ENCODE data around the gene RBBP7.
A peak's percentile ranks its signal among the peaks of the same experiment; 100 is the strongest.

The RBBP7 gene

GRCh38 chrX:16851421-16851820 lies 18.7 kb downstream of the RBBP7 start:
- Histone ChIP-seq H3K4me3 (ENCODE audit: insufficient read length, low read depth) (no peak overlapping the region), H3K27me3 (ENCODE audit: insufficient read depth, insufficient read length) (no peaks in the 10 kb centered on the region), H3K9ac (ENCODE audit: insufficient read length, low read depth) (no peak overlapping the region), H3K4me1 (ENCODE audit: insufficient read depth, insufficient read length) (no peaks in the 10 kb centered on the region), H3K36me3 (ENCODE audit: insufficient read depth, insufficient read length, low read length) (peaks cover 80% of the 10 kb centered on the region), H3K9me3 (ENCODE audit: insufficient read depth, low read length) (0 out of 2 replicates have a peak, but pooled peaks cover 2% of the 10 kb centered on the region)
- DNase-seq (ENCODE audit: low read depth, low spot score): no peak
- TF ChIP-seq ZNF274 (IDR thresholded peaks at IDR 0.05; ENCODE audit: low read depth, low read length) (no peak), YY1 (IDR thresholded peaks at IDR 0.05; ENCODE audit: insufficient read depth, insufficient read length) (no peak), SUZ12 (IDR thresholded peaks at IDR 0.05; ENCODE audit: extremely low read depth, insufficient read depth, insufficient read length) (no peak)

GRCh38 chrX:16848541-16848940 lies 21.6 kb downstream of the RBBP7 start:
- Histone ChIP-seq H3K4me3 (ENCODE audit: insufficient read length, low read depth) (no peak overlapping the region), H3K4me1 (ENCODE audit: insufficient read depth, insufficient read length) (no peaks in the 10 kb centered on the region), H3K27me3 (ENCODE audit: insufficient read depth, insufficient read length) (no peaks in the 10 kb centered on the region), H3K36me3 (ENCODE audit: insufficient read depth, insufficient read length, low read length) (peaks cover 88% of the 10 kb centered on the region), H3K9me3 (ENCODE audit: insufficient read depth, low read length) (no peaks in the 10 kb centered on the region), H3K9ac (ENCODE audit: insufficient read length, low read depth) (no peak overlapping the region)
- TF ChIP-seq YY1 (IDR thresholded peaks at IDR 0.05; ENCODE audit: insufficient read depth, insufficient read length): no peak
- TF ChIP-seq ZNF274 (IDR thresholded peaks at IDR 0.05; ENCODE audit: low read depth, low read length): no peak
- TF ChIP-seq SUZ12 (IDR thresholded peaks at IDR 0.05; ENCODE audit: extremely low read depth, insufficient read depth, insufficient read length): no peak
- DNase-seq (ENCODE audit: low read depth, low spot score): no peak

- Histone ChIP-seq H3K27me3 (ENCODE audit: insufficient read depth, insufficient read length) (no peaks in the 10 kb centered on the region), H3K4me1 (ENCODE audit: insufficient read depth, insufficient read length) (no peaks in the 10 kb centered on the region), H3K36me3 (ENCODE audit: insufficient read depth, insufficient read length, low read length) (peaks cover 83% of the 10 kb centered on the region), H3K4me3 (ENCODE audit: insufficient read length, low read depth) (no peak overlapping the region), H3K9ac (ENCODE audit: insufficient read length, low read depth) (no peak overlapping the region), H3K9me3 (ENCODE audit: insufficient read depth, low read length) (no peaks in the 10 kb centered on the region)
- DNase-seq (ENCODE audit: low read depth, low spot score): no peak
- TF ChIP-seq SUZ12 (IDR thresholded peaks at IDR 0.05; ENCODE audit: extremely low read depth, insufficient read depth, insufficient read length) (no peak), ZNF274 (IDR thresholded peaks at IDR 0.05; ENCODE audit: low read depth, low read length) (no peak)
These were observed 24.5 kb downstream of the RBBP7 start for GRCh38 chrX:16845686-16846085.

- Histone ChIP-seq H3K27me3 (ENCODE audit: insufficient read depth, insufficient read length) (no peaks in the 10 kb centered on the region), H3K9me3 (ENCODE audit: insufficient read depth, low read length) (no peaks in the 10 kb centered on the region), H3K9ac (ENCODE audit: insufficient read length, low read depth) (no peak overlapping the region), H3K4me3 (ENCODE audit: insufficient read length, low read depth) (no peak overlapping the region), H3K4me1 (ENCODE audit: insufficient read depth, insufficient read length) (peaks cover 2% of the 10 kb centered on the region), H3K36me3 (ENCODE audit: insufficient read depth, insufficient read length, low read length) (peaks cover 82% of the 10 kb centered on the region)
- TF ChIP-seq YY1 (IDR thresholded peaks at IDR 0.05; ENCODE audit: insufficient read depth, insufficient read length): no peak
- DNase-seq (ENCODE audit: low read depth, low spot score): no peak
These were observed 26.8 kb downstream of the RBBP7 start for GRCh38 chrX:16843208-16843909.

GRCh38 chrX:16842684-16843083 lies 27.5 kb downstream of the RBBP7 start:
- Histone ChIP-seq H3K9ac (ENCODE audit: insufficient read length, low read depth) (no peak overlapping the region), H3K9me3 (ENCODE audit: insufficient read depth, low read length) (no peaks in the 10 kb centered on the region), H3K4me3 (ENCODE audit: insufficient read length, low read depth) (no peak overlapping the region), H3K4me1 (ENCODE audit: insufficient read depth, insufficient read length) (peaks cover 2% of the 10 kb centered on the region), H3K27me3 (ENCODE audit: insufficient read depth, insufficient read length) (no peaks in the 10 kb centered on the region), H3K36me3 (ENCODE audit: insufficient read depth, insufficient read length, low read length) (peaks cover 82% of the 10 kb centered on the region)
- TF ChIP-seq YY1 (IDR thresholded peaks at IDR 0.05; ENCODE audit: insufficient read depth, insufficient read length) (no peak), ZNF274 (IDR thresholded peaks at IDR 0.05; ENCODE audit: low read depth, low read length) (no peak), SUZ12 (IDR thresholded peaks at IDR 0.05; ENCODE audit: extremely low read depth, insufficient read depth, insufficient read length) (no peak)
- no peak for DNase-seq (ENCODE audit: low read depth, low spot score)

- peaks cover 83% of the 10 kb centered on the region for H3K36me3 ChIP-seq (ENCODE audit: insufficient read depth, insufficient read length, low read length)
- no peak overlapping the region for H3K4me3 ChIP-seq (ENCODE audit: insufficient read length, low read depth)
- H3K27me3 ChIP-seq (ENCODE audit: insufficient read depth, insufficient read length): no peaks in the 10 kb centered on the region
- DNase-seq (ENCODE audit: low read depth, low spot score): peak; percentile 25
- TF ChIP-seq YY1 (IDR thresholded peaks at IDR 0.05; ENCODE audit: insufficient read depth, insufficient read length) (no peak), ZNF274 (IDR thresholded peaks at IDR 0.05; ENCODE audit: low read depth, low read length) (no peak), SUZ12 (IDR thresholded peaks at IDR 0.05; ENCODE audit: extremely low read depth, insufficient read depth, insufficient read length) (no peak)
- no peaks in the 10 kb centered on the region for H3K9me3 ChIP-seq (ENCODE audit: insufficient read depth, low read length)
- no peak overlapping the region for H3K9ac ChIP-seq (ENCODE audit: insufficient read length, low read depth)
- peaks cover 2% of the 10 kb centered on the region for H3K4me1 ChIP-seq (ENCODE audit: insufficient read depth, insufficient read length)
These were observed 30.2 kb downstream of the RBBP7 start for GRCh38 chrX:16839852-16840460.

- Histone ChIP-seq H3K36me3 (ENCODE audit: insufficient read depth, insufficient read length, low read length) (peaks cover 83% of the 10 kb centered on the region), H3K4me3 (ENCODE audit: insufficient read length, low read depth) (no peak overlapping the region), H3K4me1 (ENCODE audit: insufficient read depth, insufficient read length) (peaks cover 2% of the 10 kb centered on the region), H3K9me3 (ENCODE audit: insufficient read depth, low read length) (no peaks in the 10 kb centered on the region), H3K27me3 (ENCODE audit: insufficient read depth, insufficient read length) (no peaks in the 10 kb centered on the region), H3K9ac (ENCODE audit: insufficient read length, low read depth) (no peak overlapping the region)
- no peak for TF ChIP-seq YY1 (IDR thresholded peaks at IDR 0.05; ENCODE audit: insufficient read depth, insufficient read length)
- TF ChIP-seq ZNF274 (IDR thresholded peaks at IDR 0.05; ENCODE audit: low read depth, low read length): no peak
- no peak for TF ChIP-seq SUZ12 (IDR thresholded peaks at IDR 0.05; ENCODE audit: extremely low read depth, insufficient read depth, insufficient read length)
- DNase-seq (ENCODE audit: low read depth, low spot score): no peak
These were observed 30.8 kb downstream of the RBBP7 start for GRCh38 chrX:16839219-16839851.

All from NT2/D1 (cell line).